Measurements from ENCODE around the gene PARD3. TPM values are rescaled to one million over a fixed set of nuclear protein-coding genes. Genes with fewer than 3 reads are reported as not detected.

PARD3 gene
- total and polyA plus RNA-seq, 10 of the 15 experiments (the other 5 are each of a cell fraction or from before 2014, with no cell fraction given), result 2.6 to 43.1 (median 13.9) TPM

DNA sequence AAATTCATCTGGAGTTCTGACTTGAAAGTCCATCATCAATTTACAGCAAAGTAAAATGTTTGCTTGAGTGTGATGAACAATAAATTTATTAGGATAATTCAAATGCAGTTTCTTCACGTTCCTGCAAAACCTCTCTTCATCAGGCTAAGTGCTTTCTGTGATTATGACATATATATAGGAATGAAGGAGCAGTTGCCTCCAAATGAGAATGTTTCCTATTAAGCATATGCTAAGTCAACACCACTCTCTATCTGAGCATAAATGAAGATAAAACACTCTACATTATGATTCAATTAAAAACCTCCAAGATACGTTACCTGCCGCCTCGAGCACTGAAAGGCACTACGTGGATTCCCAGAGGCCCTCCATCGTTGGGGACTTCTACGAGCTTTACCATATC, 416.1 kb downstream of the PARD3 start (continued):
- TF ChIP-seq, protein P1, sequence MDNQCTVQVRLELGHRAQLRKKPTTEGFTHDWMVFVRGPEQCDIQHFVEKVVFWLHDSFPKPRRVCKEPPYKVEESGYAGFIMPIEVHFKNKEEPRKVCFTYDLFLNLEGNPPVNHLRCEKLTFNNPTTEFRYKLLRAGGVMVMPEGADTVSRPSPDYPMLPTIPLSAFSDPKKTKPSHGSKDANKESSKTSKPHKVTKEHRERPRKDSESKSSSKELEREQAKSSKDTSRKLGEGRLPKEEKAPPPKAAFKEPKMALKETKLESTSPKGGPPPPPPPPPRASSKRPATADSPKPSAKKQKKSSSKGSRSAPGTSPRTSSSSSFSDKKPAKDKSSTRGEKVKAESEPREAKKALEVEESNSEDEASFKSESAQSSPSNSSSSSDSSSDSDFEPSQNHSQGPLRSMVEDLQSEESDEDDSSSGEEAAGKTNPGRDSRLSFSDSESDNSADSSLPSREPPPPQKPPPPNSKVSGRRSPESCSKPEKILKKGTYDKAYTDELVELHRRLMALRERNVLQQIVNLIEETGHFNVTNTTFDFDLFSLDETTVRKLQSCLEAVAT (IDR thresholded peaks at IDR 0.05), result no peak

- POLR2A ChIA-PET, result interaction anchor here (0.5 to 0.9 kb wide), 2 partner anchors 8 to 386 kb away, joined by 4 to 5 read pairs; no protein-coding TSS in a partner anchor
- FAIRE-seq, result no peak
- WGBS (ENCODE audit: insufficient coverage, insufficient replicate concordance, low lambda C conversion rate, missing lambda C conversion rate), result 0% methylated on average over 1 of the region's 1 CpG
These were observed 417.8 kb downstream of the PARD3 start for GRCh38 chr10:34397324-34397723.

More at GRCh38 chr10:34397324-34397723, 417.8 kb downstream of the PARD3 start:
- H3K27ac ChIP-seq (ENCODE audit: control insufficient read depth, insufficient read depth), result no peak overlapping the region
- no peak for DNase-seq (ENCODE audit: low read depth, low spot score)
- H3K4me3 ChIP-seq, result no peak overlapping the region
- H3K79me2 ChIP-seq (ENCODE audit: control insufficient read depth, insufficient read depth, low read length), result no peaks in the 10 kb centered on the region
- no peak overlapping the region for H3K4me2 ChIP-seq (ENCODE audit: control insufficient read depth, insufficient read depth)
- H3K4me1 ChIP-seq (ENCODE audit: control insufficient read depth, insufficient read depth, low read length), result no peaks in the 10 kb centered on the region
- SMC1A ChIA-PET (ENCODE audit: uncharacterized antibody, unreplicated experiment), result interaction anchor here (0.6 to 2.1 kb wide), 5 partner anchors 11 to 209 kb away, joined by 3 to 6 read pairs (median 3); no protein-coding TSS in a partner anchor
- no peaks in the 10 kb centered on the region for H3K36me3 ChIP-seq (ENCODE audit: control insufficient read depth in 2 of 2, insufficient read depth in 2 of 2, low read length in 1 of 2)
- TF ChIP-seq GABPA (IDR thresholded peaks at IDR 0.05; ENCODE audit: low read depth), result no peak
- no peak for TF ChIP-seq HCFC1 (IDR thresholded peaks at IDR 0.05; ENCODE audit: low read length)
- TF ChIP-seq ZZZ3 (IDR thresholded peaks at IDR 0.05; ENCODE audit: control insufficient read depth, insufficient read length, low read depth), result no peak
- no peak for TF ChIP-seq SREBF1 (IDR thresholded peaks at IDR 0.05; ENCODE audit: low read length)
- TF ChIP-seq KLF5 (IDR thresholded peaks at IDR 0.05; ENCODE audit: partially characterized antibody), result no peak
- TF ChIP-seq PAX5 (IDR thresholded peaks at IDR 0.05; ENCODE audit: borderline replicate concordance, low read depth, low read length), result no peak
- no peak for TF ChIP-seq SUPT20H (IDR thresholded peaks at IDR 0.05; ENCODE audit: borderline replicate concordance, control insufficient read depth, low read depth, low read length)
- H2AFZ ChIP-seq (ENCODE audit: control insufficient read depth, low read depth, low read length), result no peak overlapping the region
- no peaks in the 10 kb centered on the region for H3K27me3 ChIP-seq (replicated peaks in 1 of 2; ENCODE audit: control insufficient read depth in 2 of 2, insufficient read depth in 2 of 2, low read length in 1 of 2)
- H3K9me3 ChIP-seq (replicated peaks; ENCODE audit: control insufficient read depth, insufficient read depth, low read length), result no peaks in the 10 kb centered on the region
- ATAC-seq, result no peak
- RAD21 ChIA-PET (ENCODE audit: unreplicated experiment), result interaction anchor here (0.6 kb wide), 1 partner anchor 689 kb away, joined by 3 read pairs; no protein-coding TSS in a partner anchor
- no peaks in the 10 kb centered on the region for H4K20me1 ChIP-seq (ENCODE audit: control insufficient read depth, insufficient read depth)
- intact Hi-C loops (cut with micrococcal nuclease; ENCODE audit: unreplicated experiment), result no loop called here
- CTCF ChIA-PET, result interaction anchor here (0.5 to 1.7 kb wide), 3 partner anchors 17 to 190 kb away, joined by 3 to 4 read pairs (median 4); no protein-coding TSS in a partner anchor
- no peak overlapping the region for H3K9ac ChIP-seq (ENCODE audit: control insufficient read depth, insufficient read depth, low read length)
- in situ Hi-C loops (cut with MboI), result no loop called here
- BruUV-seq (replicated peaks), result no TSS peak

All from GM12878 (cell line).